NT2/D1 (cell line): ENCODE measurements around the gene DIABLO.
"Not testable (repeated sequence)": the region's sequence is repeated elsewhere in the genome, so short reads cannot be mapped to it uniquely, and the experiment has no call there.

Experiments used
- DNase-seq: peaks from one replicate; pipeline ENCODE4 v3.0.0-alpha.2; 2011; ENCODE audit warnings: low read depth, low spot score
- H3K27me3 ChIP-seq: 2 replicates; pipeline ENCODE4 v1.6.0; 2011; ENCODE audit warnings: mild to moderate bottlenecking; ENCODE audit not compliant: insufficient read length, insufficient read depth
- H3K36me3 ChIP-seq: 2 replicates; pipeline ENCODE4 v1.6.1; 2011; ENCODE audit warnings: mild to moderate bottlenecking, low read length, mixed read lengths; ENCODE audit not compliant: insufficient read depth, insufficient read length
- H3K4me1 ChIP-seq: 2 replicates; pipeline ENCODE4 v1.5.1; 2011; ENCODE audit not compliant: insufficient read depth, insufficient read length
- H3K4me3 ChIP-seq: 2 replicates; pipeline ENCODE4 v1.5.1; 2011; ENCODE audit warnings: low read depth; ENCODE audit not compliant: insufficient read length
- H3K9ac ChIP-seq: 2 replicates; pipeline ENCODE4 v1.6.0; 2011; ENCODE audit warnings: low read depth; ENCODE audit not compliant: insufficient read length
- H3K9me3 ChIP-seq: 2 replicates; pipeline ENCODE4 v1.5.1; 2011; ENCODE audit warnings: mild to moderate bottlenecking, low read length; ENCODE audit not compliant: insufficient read depth
- SUZ12 ChIP-seq: IDR thresholded peaks from 2 replicates; pipeline ENCODE4 v1.6.1; 2011; ENCODE audit not compliant: insufficient read length, insufficient read depth; ENCODE audit errors: extremely low read depth
- YY1 ChIP-seq: IDR thresholded peaks from 2 replicates; pipeline ENCODE4 v1.6.1; 2011; ENCODE audit not compliant: insufficient read length, insufficient read depth
- ZNF274 ChIP-seq: IDR thresholded peaks from 2 replicates; pipeline ENCODE4 v1.6.1; 2011; ENCODE audit warnings: mild to moderate bottlenecking, low read depth, low read length

Gene DIABLO

DNA sequence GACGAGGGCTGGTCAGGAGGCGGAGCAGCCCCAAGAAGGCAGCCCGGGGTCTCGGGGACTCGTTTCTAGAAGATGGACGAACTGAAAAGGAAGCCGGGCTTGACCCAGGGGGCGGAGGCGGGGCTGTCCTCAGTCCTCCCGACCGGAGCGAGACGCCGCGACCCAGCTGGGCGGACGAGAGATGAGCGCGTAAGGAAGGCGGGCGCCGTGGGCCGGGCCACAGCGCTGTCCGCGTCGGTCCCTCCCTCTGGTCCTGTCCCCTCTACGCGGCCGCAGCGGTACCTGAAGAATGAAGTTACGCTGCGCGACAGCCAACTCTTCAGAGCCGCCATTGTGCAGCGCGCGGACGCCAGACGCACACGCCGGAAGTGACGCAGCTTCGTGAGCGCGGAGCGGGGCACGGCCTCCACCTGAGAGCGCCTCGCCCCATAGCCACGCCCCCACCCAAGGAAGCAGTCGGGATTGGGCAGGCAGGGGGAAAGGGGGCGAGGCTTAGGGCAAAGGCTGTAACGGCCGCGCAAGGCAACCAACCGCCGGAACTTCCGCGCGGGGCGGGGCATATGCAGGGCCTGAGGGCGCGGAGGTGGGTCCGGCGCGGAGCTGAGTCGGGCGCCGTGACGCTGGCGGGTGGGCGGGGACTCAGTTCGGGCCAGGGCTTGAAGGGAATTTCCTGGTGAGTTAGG, at the start of gene DIABLO:
TSS of gene DIABLO (minus strand) at position 370 of the 683 bp plus-strand sequence. CDS start at position 332, 38 bp downstream.
- H3K36me3 ChIP-seq, result peaks cover 55% of the 10 kb centered on the region
- peaks cover 5% of the 10 kb centered on the region for H3K27me3 ChIP-seq
- H3K4me1 ChIP-seq, result peaks cover 13% of the 10 kb centered on the region
- DNase-seq, result peak; percentile 99
- H3K4me3 ChIP-seq, result peak within 1 kb of the TSS; percentile 97
- no peak for TF ChIP-seq ZNF274
- no peak for TF ChIP-seq SUZ12
- peak; percentile 91 for TF ChIP-seq YY1
- peak within 1 kb of the TSS; percentile 99 for H3K9ac ChIP-seq
- no peaks in the 10 kb centered on the region for H3K9me3 ChIP-seq

DNA sequence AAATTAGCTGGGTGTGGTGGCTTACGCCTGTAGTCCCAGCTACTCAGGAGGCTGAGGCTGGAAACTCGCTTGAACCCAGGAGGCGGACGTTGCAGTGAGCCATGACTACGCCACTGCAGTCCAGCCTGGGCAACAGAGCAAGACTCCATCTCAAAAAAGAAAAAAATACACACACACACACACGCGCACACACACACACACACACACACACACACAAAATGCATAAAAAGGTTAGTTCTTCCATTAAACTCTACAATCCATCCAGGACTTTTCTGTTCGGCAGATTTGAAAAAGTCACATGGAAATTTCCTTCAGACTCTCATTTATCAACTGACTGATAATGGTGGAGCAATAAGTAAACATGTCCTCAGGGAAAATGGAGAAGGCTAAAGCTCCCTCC, 49.6 kb upstream of the DIABLO start:
- H3K9me3 ChIP-seq, result no peaks in the 10 kb centered on the region
- H3K27me3 ChIP-seq, result no peaks in the 10 kb centered on the region
- no peaks in the 10 kb centered on the region for H3K4me1 ChIP-seq
- no peak for TF ChIP-seq YY1
- TF ChIP-seq SUZ12, result no peak
- no peak for TF ChIP-seq ZNF274
- H3K4me3 ChIP-seq, result no peak overlapping the region
- no peak overlapping the region for H3K9ac ChIP-seq
- H3K36me3 ChIP-seq, result peaks cover 29% of the 10 kb centered on the region
- DNase-seq, result no peak

DNA sequence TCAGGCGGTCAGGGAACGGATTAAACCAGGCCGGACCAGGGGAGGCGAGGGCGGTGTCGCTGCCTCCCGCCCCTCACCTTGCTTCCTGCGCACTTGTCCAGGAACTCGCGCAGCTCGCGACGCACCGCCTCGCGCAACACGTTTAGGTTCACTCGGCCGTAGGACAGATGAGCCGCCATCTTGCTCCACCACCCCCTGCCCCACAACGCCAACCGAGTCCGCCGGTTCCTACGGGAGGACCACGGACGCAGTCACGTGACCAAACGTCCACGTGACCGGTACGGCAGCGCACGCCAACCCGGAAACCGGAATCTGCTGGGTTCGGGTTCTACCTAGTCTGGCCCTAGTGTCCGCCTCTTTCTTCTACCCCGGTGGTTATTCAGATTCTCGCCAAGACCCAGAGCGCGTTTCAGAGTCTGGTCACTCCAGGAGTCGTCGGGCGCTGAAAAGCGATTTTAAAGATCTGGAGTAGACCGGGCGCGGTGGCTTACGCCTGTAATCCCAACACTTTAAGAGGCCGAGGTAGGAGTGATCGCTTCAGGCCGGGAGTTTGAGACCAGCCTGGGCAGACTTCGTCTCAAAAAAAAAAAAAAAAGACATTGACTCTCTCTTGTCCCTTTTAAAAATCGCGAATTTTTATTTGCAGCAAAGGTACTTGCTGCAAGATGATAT, 40.5 kb upstream of the DIABLO start, which contains the start of gene VPS33A:
TSS of gene VPS33A (minus strand) at position 265 of the 672 bp plus-strand sequence. CDS start at position 179, 86 bp downstream.
- Histone ChIP-seq H3K9me3 (no peaks in the 10 kb centered on the region), H3K36me3 (peaks cover 32% of the 10 kb centered on the region), H3K9ac (peak within 1 kb of the TSS; percentile 99), H3K4me3 (peak within 1 kb of the TSS; percentile 99), H3K27me3 (no peaks in the 10 kb centered on the region), H3K4me1 (no peaks in the 10 kb centered on the region)
- DNase-seq, result peak; percentile 99
- TF ChIP-seq SUZ12, result no peak
- TF ChIP-seq ZNF274, result no peak
- TF ChIP-seq YY1, result peak; percentile 80

DNA sequence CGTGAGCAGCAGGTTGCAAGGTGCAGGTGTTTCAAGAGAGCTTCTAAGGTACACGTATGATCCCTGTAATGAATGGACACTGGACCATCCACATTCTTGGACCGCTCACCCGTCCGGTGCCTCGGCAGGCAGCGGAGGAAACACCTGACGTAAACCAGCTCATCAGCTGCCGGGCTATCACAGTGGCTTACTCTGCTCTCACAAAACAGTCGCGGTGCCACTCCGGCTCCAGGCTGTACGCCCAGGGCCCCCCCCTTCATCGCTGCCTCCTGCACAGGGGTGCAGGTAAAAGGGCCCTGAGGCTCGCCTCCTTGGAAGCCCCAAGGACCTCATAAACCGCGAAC, 40.0 kb upstream of the DIABLO start:
- no peaks in the 10 kb centered on the region for H3K9me3 ChIP-seq
- H3K27me3 ChIP-seq, result no peaks in the 10 kb centered on the region
- peak overlapping the region; percentile 99 for H3K4me3 ChIP-seq
- H3K9ac ChIP-seq, result peak overlapping the region; percentile 99
- TF ChIP-seq YY1, result no peak
- no peak for TF ChIP-seq SUZ12
- no peak for TF ChIP-seq ZNF274
- no peaks in the 10 kb centered on the region for H3K4me1 ChIP-seq
- no peak for DNase-seq
- peaks cover 37% of the 10 kb centered on the region for H3K36me3 ChIP-seq

DNA sequence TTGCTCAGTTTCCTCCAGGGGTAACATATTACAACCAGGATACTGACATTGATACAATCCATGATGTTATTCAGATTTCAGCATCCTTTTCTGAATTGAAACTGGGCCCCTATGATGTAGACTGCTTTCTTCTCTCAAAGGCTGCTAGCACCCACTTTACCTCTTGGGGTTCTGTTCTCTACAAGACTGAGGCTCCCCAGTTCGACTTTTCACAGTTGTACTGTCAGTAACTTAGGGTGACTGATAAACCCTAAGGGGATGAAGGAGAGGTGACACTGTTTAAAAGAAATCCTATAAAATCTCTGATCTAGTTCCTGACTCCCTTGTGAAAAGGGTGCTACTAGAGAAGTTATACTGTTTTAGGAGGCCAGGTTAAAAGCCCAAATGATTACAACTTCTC, 39.6 kb upstream of the DIABLO start:
- Histone ChIP-seq H3K9ac (peak overlapping the region; percentile 99), H3K4me3 (peak overlapping the region; percentile 99), H3K36me3 (peaks cover 40% of the 10 kb centered on the region), H3K9me3 (no peaks in the 10 kb centered on the region), H3K4me1 (no peaks in the 10 kb centered on the region), H3K27me3 (no peaks in the 10 kb centered on the region)
- TF ChIP-seq SUZ12 (no peak), YY1 (no peak), ZNF274 (no peak)
- DNase-seq, result no peak

DNA sequence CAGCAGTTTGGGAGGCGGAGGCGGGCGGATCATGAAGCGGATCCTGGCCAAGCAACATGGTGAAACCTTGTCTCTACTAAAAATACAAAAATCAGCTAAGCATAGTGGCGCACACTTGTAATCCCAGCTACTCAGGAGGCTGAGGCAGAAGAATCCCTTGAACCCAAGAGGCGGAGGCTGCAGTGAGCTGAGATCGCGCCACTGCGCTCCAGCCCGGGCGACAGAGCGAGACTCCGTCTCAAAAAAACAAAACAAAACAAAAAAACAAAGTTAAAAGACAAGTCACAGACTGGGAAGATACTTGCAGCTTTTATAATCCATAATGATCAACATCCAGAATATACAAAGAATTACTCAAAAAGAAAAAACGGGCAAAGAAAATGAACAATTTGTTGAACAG, 34.9 kb upstream of the DIABLO start:
- H3K9ac ChIP-seq, H3K27me3 ChIP-seq, DNase-seq, H3K4me1 ChIP-seq, H3K9me3 ChIP-seq, H3K4me3 ChIP-seq: not testable (repeated sequence)
- peaks cover 73% of the 10 kb centered on the region for H3K36me3 ChIP-seq

DNA sequence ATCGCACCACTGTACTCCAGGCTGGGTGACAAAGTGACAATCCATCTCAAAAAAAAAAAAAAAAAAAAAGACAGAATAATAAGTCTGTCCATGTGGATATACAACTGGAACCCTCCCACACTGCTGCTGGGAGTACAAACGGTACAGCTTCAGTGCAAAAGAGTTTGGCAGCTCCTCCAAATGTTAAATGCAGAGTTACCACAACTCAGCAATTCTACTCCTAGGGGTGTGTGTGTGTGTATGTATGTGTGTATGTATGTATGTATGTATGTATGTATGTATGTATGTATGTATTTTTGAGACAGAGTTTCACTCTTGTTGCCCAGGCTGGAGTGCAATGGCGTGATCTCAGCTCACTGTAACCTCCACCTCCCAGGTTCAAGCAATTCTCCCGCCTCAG, 33.1 kb upstream of the DIABLO start:
- not testable (repeated sequence) for DNase-seq, H3K9me3 ChIP-seq, H3K9ac ChIP-seq, H3K27me3 ChIP-seq, H3K4me1 ChIP-seq, H3K4me3 ChIP-seq
- H3K36me3 ChIP-seq, result peaks cover 66% of the 10 kb centered on the region

DNA sequence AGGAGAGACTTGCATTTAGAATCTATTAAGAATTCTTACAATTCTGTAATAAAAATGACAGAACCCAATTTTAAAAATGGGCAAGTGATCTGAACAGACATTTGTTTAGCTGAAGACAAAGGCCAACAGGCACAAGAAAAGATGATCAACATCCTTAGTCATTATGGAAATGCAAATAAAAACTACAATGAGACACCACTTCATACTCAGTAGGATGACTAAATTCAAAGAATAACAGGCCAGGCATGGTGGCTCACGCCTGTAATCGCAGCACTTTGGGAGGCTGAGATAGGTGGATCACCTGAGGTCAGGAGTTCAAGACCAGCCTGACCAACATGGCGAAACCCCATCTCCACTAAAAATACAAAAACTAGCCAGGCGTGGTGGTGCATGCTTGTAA, 32.6 kb upstream of the DIABLO start:
- not testable (repeated sequence) for H3K9ac ChIP-seq, H3K4me1 ChIP-seq, H3K4me3 ChIP-seq, H3K9me3 ChIP-seq, DNase-seq, H3K27me3 ChIP-seq
- peaks cover 64% of the 10 kb centered on the region for H3K36me3 ChIP-seq
